A673 (cell line): ENCODE results near the gene ISOC2. TPM values are rescaled to one million over a fixed set of nuclear protein-coding genes. Genes with fewer than 3 reads are reported as not detected.

ENCODE experiments used
- Bru-seq: library from RNA; stranded (reverse); fragments of 400-500 nt; gene quantifications from one replicate; lab custom pipeline; 2021; lab: Mats Ljungman, UMichigan
- BruChase-seq, 2 experiments: library from RNA; stranded (reverse); fragments of 400-500 nt; gene quantifications; one replicate each; lab custom pipeline; 2021; lab: Mats Ljungman, UMichigan
- BruUV-seq: library from RNA; stranded (reverse); fragments of 400-500 nt; replicated peaks from 2 replicates; lab custom pipeline; 2021; lab: Mats Ljungman, UMichigan
- CTCF ChIA-PET: fragments of 300-600 bp; sonication (Branson Sonifier 250); formaldehyde crosslinking; loops from one replicate; lab custom pipeline; 2022; ENCODE audit warnings: antibody characterized with exemption; lab: Charles Lee
- POLR2A ChIA-PET: fragments of 300-600 bp; sonication (Branson Sonifier 250); formaldehyde crosslinking; loops from one replicate; lab custom pipeline; 2022; ENCODE audit warnings: antibody characterized with exemption; ENCODE audit not compliant: low non-redundant PET; lab: Charles Lee
- DNase-seq: peaks from one replicate; pipeline ENCODE4 v3.0.0-alpha.2; 2015; ENCODE audit warnings: low spot score
- H3K27ac ChIP-seq: fragments of 200-600 bp; sonication (generic); 2 replicates; pipeline ENCODE4 v1.5.1; 2016; ENCODE audit warnings: mixed run types, low read depth, mild to moderate bottlenecking, mixed read lengths, antibody characterized with exemption, low read length; ENCODE audit not compliant: poor library complexity, severe bottlenecking
- H3K27me3 ChIP-seq: fragments of 200-600 bp; sonication (generic); replicated peaks from 2 replicates; pipeline ENCODE4 v1.6.1; 2017; ENCODE audit warnings: mixed run types, low read depth, mild to moderate bottlenecking, mixed read lengths, antibody characterized with exemption, low read length; ENCODE audit not compliant: insufficient read depth, poor library complexity
- H3K36me3 ChIP-seq: fragments of 200-600 bp; sonication (generic); 2 replicates; pipeline ENCODE4 v1.6.1; 2016; ENCODE audit warnings: mixed run types, mild to moderate bottlenecking, mixed read lengths, antibody characterized with exemption, low read length; ENCODE audit not compliant: insufficient read depth, poor library complexity, severe bottlenecking
- H3K4me1 ChIP-seq: fragments of 200-600 bp; sonication (generic); 2 replicates; pipeline ENCODE4 v1.6.1; 2017; ENCODE audit warnings: mixed run types, mild to moderate bottlenecking, mixed read lengths, antibody characterized with exemption, low read length; ENCODE audit not compliant: insufficient read depth, poor library complexity, severe bottlenecking
- H3K4me3 ChIP-seq: fragments of 200-600 bp; sonication (generic); 2 replicates; pipeline ENCODE4 v1.5.1; 2016; ENCODE audit warnings: low read depth, mixed run types, mild to moderate bottlenecking, mixed read lengths, low read length; ENCODE audit not compliant: poor library complexity, severe bottlenecking
- H3K9me3 ChIP-seq: fragments of 200-600 bp; sonication (generic); 2 replicates; pipeline ENCODE4 v1.6.1; 2016; ENCODE audit warnings: mixed run types, low read depth, mild to moderate bottlenecking, mixed read lengths, antibody characterized with exemption, low read length; ENCODE audit not compliant: poor library complexity, severe bottlenecking
- CTCF ChIP-seq: fragments of 300-800, 200-600 bp; sonication (generic); conservative IDR thresholded peaks from 2 replicates; pipeline ENCODE4 v1.5.1; 2017; ENCODE audit warnings: low read depth, mild to moderate bottlenecking, antibody characterized with exemption, low read length, moderate library complexity, mixed read lengths
- EZH2 ChIP-seq: fragments of 200-600 bp; sonication (generic); IDR thresholded peaks from 2 replicates; pipeline ENCODE4 v1.6.1; 2017; ENCODE audit warnings: borderline replicate concordance, low read depth, mild to moderate bottlenecking, mixed read lengths, antibody characterized with exemption, low read length; ENCODE audit not compliant: poor library complexity, severe bottlenecking
- intact Hi-C: fragments of 100-400 bp; cut with micrococcal nuclease; formaldehyde crosslinking; loops from one replicate; pipeline ENCODE4 v1.10.0; 2022; ENCODE audit not compliant: unreplicated experiment
- long read RNA-seq: library from polyadenylated mRNA; stranded (forward); transcript quantifications from one replicate; pipeline ENCODE4 v2.0.0, GENCODE V29; 2022
- total RNA-seq: library from RNA; stranded (reverse); gene quantifications from 2 replicates; pipeline ENCODE4 v1.2.3, GENCODE V29; 2021

Gene ISOC2, protein sequence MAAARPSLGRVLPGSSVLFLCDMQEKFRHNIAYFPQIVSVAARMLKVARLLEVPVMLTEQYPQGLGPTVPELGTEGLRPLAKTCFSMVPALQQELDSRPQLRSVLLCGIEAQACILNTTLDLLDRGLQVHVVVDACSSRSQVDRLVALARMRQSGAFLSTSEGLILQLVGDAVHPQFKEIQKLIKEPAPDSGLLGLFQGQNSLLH
- total RNA-seq = 33.2 and 40.6 TPM in 2 replicates
- percentile 55 among the genes with signal in this experiment for Bru-seq, nascent RNA
- BruChase-seq, experiment 1, labeled RNA remaining after a 2-hour chase = percentile 49 among the genes with signal in this experiment
- BruChase-seq, experiment 2, labeled RNA remaining after a 6-hour chase = percentile 55 among the genes with signal in this experiment
- long read RNA-seq, transcript ISOC2-202 (6 exons, 998 nt) = major isoform, 5 of 9 reads
- long read RNA-seq, partial matches to known transcripts = 0 of 9 reads
- long read RNA-seq, other reads (novel, unspliced or antisense) = 0 of 9 reads

DNA sequence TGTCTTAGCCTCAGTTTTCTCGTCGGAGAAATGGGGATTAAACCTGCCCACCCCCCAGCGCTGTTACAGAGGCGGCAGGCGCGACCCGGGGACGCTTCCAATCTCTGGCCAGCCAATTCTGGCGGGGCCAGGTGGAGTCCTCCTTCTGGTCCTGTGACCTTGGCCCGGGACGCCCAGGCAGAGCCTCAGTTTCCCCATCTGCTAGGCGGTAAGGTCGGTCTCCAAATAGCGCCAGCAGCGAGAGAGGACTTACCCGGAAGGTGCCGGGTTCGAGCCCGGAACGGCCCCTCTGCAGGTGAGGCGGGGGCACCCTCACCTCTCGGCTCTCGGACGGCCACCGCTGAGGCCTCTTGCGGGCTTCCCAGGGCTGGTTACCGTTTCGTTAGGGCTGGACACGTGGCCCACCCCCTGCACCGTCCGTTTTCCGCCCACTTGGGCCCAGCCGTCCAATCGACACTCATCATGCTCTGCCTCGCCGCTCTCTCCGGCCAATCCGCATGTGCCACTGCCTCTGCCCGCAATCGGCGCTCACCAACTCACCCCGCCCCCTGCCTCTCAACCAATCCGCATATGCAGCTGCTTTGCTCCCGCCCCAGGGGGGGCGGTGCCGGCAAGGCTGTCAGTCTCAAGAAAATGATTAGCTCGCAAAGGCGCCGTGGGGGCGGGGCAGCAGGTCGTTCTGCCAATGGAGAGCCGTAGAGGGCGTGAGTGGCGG, at the start of gene ISOC2:
Gene ISOC2 (minus strand): TSS at position 384 of the 715 bp plus-strand sequence. CDS start 5,156 bp downstream, outside the sequence.
- Histone ChIP-seq H3K9me3 (no peaks in the 10 kb centered on the region), H3K36me3 (no peaks in the 10 kb centered on the region), H3K27ac (peak within 1 kb of the TSS; percentile 91), H3K27me3 (no peaks in the 10 kb centered on the region), H3K4me1 (peaks cover 38% of the 10 kb centered on the region), H3K4me3 (peak within 1 kb of the TSS; percentile 78)
- no TSS peak for BruUV-seq
- intact Hi-C loops = loop anchor here (5.0 kb wide), 1 partner anchor 146 kb away; the partner anchor contains the start of gene ZNF865
- TF ChIP-seq EZH2 (no peak), CTCF (no peak)
- ChIA-PET CTCF (interaction anchor here (0.5 to 1.1 kb wide), 4 partner anchors 42 to 260 kb away, joined by 3 to 4 read pairs (median 3); no protein-coding TSS in a partner anchor), POLR2A (no interaction called here)
- peak; percentile 100 for DNase-seq

- POLR2A ChIA-PET = no interaction called here
These were observed 46.7 kb upstream of the ISOC2 start for GRCh38 chr19:55508120-55508519.

More at GRCh38 chr19:55508120-55508519, 46.7 kb upstream of the ISOC2 start:
- H3K36me3 ChIP-seq = no peaks in the 10 kb centered on the region
- no TSS peak for BruUV-seq
- no peaks in the 10 kb centered on the region for H3K9me3 ChIP-seq
- no peaks in the 10 kb centered on the region for H3K27me3 ChIP-seq
- H3K4me1 ChIP-seq = no peaks in the 10 kb centered on the region
- no peak overlapping the region for H3K4me3 ChIP-seq
- CTCF ChIA-PET = no interaction called here
- no peak for DNase-seq
- intact Hi-C loops = no loop called here
- no peak overlapping the region for H3K27ac ChIP-seq
- TF ChIP-seq CTCF (no peak), EZH2 (no peak)
